SK-MEL-5 (cell line): Measurements from ENCODE around the gene NAA35. TPM values are rescaled to one million over a fixed set of nuclear protein-coding genes. Genes with fewer than 3 reads are reported as not detected.

Experiments used
- DNase-seq: peaks from one replicate; pipeline ENCODE4 v3.0.0-alpha.2; 2016; ENCODE audit warnings: low read depth, low spot score
- in situ Hi-C: cut with HindIII; loops from 2 replicates; pipeline ENCODE4 v1.10.0; 2016; ENCODE audit warnings: low sequenced_read_pairs, high pct_unique_total_duplicates, low pct_unique_long_range_greater_than_20kb
- total RNA-seq: library from RNA; depleted of rRNA; stranded (reverse); fragments of >200 nt; shearing (Covaris generic); gene quantifications from 2 replicates; pipeline ENCODE4 v1.2.3, GENCODE V29; 2014

NAA35 gene
- total RNA-seq, 1 experiment from 2014 or later = 29.2 TPM

- DNase-seq = no peak
- in situ Hi-C loops = no loop called here
These were observed 53.2 kb downstream of the NAA35 start for GRCh38 chr9:85994191-85994590.

GRCh38 chr9:85995097-85995496 is 54.2 kb downstream of the NAA35 start:
- in situ Hi-C loops = no loop called here
- DNase-seq = no peak

GRCh38 chr9:85995599-85995998 is 54.7 kb downstream of the NAA35 start:
- in situ Hi-C loops = no loop called here
- DNase-seq = no peak

- in situ Hi-C loops = no loop called here
- no peak for DNase-seq
These were observed 64.4 kb downstream of the NAA35 start for GRCh38 chr9:86005253-86005775.

GRCh38 chr9:86009133-86009532 is 68.2 kb downstream of the NAA35 start:
- in situ Hi-C loops = no loop called here
- no peak for DNase-seq

GRCh38 chr9:86020731-86021130 is 79.8 kb downstream of the NAA35 start:
- in situ Hi-C loops = no loop called here
- DNase-seq = no peak

GRCh38 chr9:86021166-86021565 is 80.2 kb downstream of the NAA35 start:
- peak; percentile 84 for DNase-seq
- in situ Hi-C loops = no loop called here

GRCh38 chr9:86022687-86023266 is 81.8 kb downstream of the NAA35 start:
- no peak for DNase-seq
- in situ Hi-C loops = no loop called here

- in situ Hi-C loops = no loop called here
- no peak for DNase-seq
These were observed 86.8 kb downstream of the NAA35 start for GRCh38 chr9:86027767-86028166.

GRCh38 chr9:86034863-86035734 is 94.2 kb downstream of the NAA35 start:
- in situ Hi-C loops = no loop called here
- DNase-seq = peak; percentile 69

GRCh38 chr9:86035827-86036440 is 95.0 kb downstream of the NAA35 start:
- in situ Hi-C loops = no loop called here
- no peak for DNase-seq

- no peak for DNase-seq
- in situ Hi-C loops = no loop called here
These were observed 95.6 kb downstream of the NAA35 start for GRCh38 chr9:86036555-86036954.

- in situ Hi-C loops = no loop called here
- no peak for DNase-seq
These were observed 99.3 kb downstream of the NAA35 start for GRCh38 chr9:86039991-86040860.

GRCh38 chr9:86040861-86041155 is 99.9 kb downstream of the NAA35 start:
- in situ Hi-C loops = no loop called here
- DNase-seq = no peak

- in situ Hi-C loops = no loop called here
- no peak for DNase-seq
These were observed 100.4 kb downstream of the NAA35 start for GRCh38 chr9:86041311-86041741.

- in situ Hi-C loops = no loop called here
- no peak for DNase-seq
These were observed 101.4 kb downstream of the NAA35 start for GRCh38 chr9:86042199-86042978.

GRCh38 chr9:86043586-86043985 is 102.6 kb downstream of the NAA35 start:
- DNase-seq = no peak
- in situ Hi-C loops = no loop called here
